A549 (cell line): ENCODE data around the gene INPP5B.

Experiments
- CBX2 ChIP-seq: fragments of 200-600 bp; sonication (generic); IDR thresholded peaks from 2 replicates; pipeline ENCODE4 v1.6.1; 2016; ENCODE audit warnings: low read depth, mild to moderate bottlenecking, borderline replicate concordance
- HOXB5 ChIP-seq: fragments of 250-450 bp; sonication (Bioruptor Pico); IDR thresholded peaks from 2 replicates; pipeline ENCODE4 v1.5.0; 2020; ENCODE audit warnings: mild to moderate bottlenecking, moderate library complexity
- KDM5A ChIP-seq: fragments of 200-600 bp; sonication (generic); IDR thresholded peaks from 2 replicates; pipeline ENCODE4 v1.6.1; 2016; ENCODE audit warnings: antibody characterized with exemption, mild to moderate bottlenecking
- PHF8 ChIP-seq: fragments of 200-600 bp; sonication (generic); IDR thresholded peaks from 2 replicates; pipeline ENCODE4 v1.6.1; 2016; ENCODE audit warnings: low read depth, mild to moderate bottlenecking, antibody characterized with exemption, moderate library complexity, borderline replicate concordance
- RAD21 ChIP-seq, 2 experiments: fragments of >200 bp in 1 of 2; sonication (Bioruptor Twin) in 1 of 2; formaldehyde crosslinking in 1 of 2; IDR thresholded peaks in 1 of 2; conservative IDR thresholded peaks in 1 of 2; 2 replicates in 1 of 2; 3 replicates in 1 of 2; pipeline ENCODE4 v1.6.1; 2012 to 2018; ENCODE audit warnings: inconsistent platforms in 1 of 2
- TF ChIP-seq, protein P1 (sequence below): fragments of >200 bp; sonication (Bioruptor Twin); formaldehyde crosslinking; IDR thresholded peaks from 3 replicates; pipeline ENCODE4 v1.5.1; 2016

DNA sequence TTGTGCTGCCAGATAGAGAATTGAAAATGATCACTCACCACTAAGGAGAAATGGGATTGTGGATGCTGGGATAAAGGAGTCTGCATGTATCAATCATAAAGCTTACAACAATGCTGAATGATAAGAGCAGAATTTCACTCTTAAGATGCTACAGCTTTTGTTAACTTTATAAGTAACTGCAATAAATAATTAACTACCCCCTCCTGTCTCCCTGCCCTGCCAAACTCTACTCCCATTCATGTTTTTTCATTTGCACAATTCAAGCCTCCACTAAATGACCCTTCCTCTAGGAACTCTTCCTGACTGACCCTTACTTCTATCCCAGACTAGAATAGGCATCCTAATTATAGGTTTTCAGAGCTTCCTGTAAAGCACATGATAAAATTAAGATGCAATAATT lies 102.3 kb downstream of the INPP5B start:
- TF ChIP-seq KDM5A, result no peak
- TF ChIP-seq, protein P1, sequence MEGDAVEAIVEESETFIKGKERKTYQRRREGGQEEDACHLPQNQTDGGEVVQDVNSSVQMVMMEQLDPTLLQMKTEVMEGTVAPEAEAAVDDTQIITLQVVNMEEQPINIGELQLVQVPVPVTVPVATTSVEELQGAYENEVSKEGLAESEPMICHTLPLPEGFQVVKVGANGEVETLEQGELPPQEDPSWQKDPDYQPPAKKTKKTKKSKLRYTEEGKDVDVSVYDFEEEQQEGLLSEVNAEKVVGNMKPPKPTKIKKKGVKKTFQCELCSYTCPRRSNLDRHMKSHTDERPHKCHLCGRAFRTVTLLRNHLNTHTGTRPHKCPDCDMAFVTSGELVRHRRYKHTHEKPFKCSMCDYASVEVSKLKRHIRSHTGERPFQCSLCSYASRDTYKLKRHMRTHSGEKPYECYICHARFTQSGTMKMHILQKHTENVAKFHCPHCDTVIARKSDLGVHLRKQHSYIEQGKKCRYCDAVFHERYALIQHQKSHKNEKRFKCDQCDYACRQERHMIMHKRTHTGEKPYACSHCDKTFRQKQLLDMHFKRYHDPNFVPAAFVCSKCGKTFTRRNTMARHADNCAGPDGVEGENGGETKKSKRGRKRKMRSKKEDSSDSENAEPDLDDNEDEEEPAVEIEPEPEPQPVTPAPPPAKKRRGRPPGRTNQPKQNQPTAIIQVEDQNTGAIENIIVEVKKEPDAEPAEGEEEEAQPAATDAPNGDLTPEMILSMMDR, result no peak
- no peak for TF ChIP-seq HOXB5 (CRISPR knock-in tag)
- no peak for TF ChIP-seq PHF8
- no peak for TF ChIP-seq RAD21 (conservative IDR thresholded peaks at IDR 0.05 in 1 of 2, IDR thresholded peaks at IDR 0.05 in 1 of 2)
- TF ChIP-seq CBX2, result no peak
